Measurements from ENCODE around the gene ABCC10.
"Not testable (repeated sequence)": the region's sequence is repeated elsewhere in the genome, so short reads cannot be mapped to it uniquely, and the experiment has no call there.

ABCC10 gene, protein sequence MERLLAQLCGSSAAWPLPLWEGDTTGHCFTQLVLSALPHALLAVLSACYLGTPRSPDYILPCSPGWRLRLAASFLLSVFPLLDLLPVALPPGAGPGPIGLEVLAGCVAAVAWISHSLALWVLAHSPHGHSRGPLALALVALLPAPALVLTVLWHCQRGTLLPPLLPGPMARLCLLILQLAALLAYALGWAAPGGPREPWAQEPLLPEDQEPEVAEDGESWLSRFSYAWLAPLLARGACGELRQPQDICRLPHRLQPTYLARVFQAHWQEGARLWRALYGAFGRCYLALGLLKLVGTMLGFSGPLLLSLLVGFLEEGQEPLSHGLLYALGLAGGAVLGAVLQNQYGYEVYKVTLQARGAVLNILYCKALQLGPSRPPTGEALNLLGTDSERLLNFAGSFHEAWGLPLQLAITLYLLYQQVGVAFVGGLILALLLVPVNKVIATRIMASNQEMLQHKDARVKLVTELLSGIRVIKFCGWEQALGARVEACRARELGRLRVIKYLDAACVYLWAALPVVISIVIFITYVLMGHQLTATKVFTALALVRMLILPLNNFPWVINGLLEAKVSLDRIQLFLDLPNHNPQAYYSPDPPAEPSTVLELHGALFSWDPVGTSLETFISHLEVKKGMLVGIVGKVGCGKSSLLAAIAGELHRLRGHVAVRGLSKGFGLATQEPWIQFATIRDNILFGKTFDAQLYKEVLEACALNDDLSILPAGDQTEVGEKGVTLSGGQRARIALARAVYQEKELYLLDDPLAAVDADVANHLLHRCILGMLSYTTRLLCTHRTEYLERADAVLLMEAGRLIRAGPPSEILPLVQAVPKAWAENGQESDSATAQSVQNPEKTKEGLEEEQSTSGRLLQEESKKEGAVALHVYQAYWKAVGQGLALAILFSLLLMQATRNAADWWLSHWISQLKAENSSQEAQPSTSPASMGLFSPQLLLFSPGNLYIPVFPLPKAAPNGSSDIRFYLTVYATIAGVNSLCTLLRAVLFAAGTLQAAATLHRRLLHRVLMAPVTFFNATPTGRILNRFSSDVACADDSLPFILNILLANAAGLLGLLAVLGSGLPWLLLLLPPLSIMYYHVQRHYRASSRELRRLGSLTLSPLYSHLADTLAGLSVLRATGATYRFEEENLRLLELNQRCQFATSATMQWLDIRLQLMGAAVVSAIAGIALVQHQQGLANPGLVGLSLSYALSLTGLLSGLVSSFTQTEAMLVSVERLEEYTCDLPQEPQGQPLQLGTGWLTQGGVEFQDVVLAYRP (N-terminal part only)

DNA sequence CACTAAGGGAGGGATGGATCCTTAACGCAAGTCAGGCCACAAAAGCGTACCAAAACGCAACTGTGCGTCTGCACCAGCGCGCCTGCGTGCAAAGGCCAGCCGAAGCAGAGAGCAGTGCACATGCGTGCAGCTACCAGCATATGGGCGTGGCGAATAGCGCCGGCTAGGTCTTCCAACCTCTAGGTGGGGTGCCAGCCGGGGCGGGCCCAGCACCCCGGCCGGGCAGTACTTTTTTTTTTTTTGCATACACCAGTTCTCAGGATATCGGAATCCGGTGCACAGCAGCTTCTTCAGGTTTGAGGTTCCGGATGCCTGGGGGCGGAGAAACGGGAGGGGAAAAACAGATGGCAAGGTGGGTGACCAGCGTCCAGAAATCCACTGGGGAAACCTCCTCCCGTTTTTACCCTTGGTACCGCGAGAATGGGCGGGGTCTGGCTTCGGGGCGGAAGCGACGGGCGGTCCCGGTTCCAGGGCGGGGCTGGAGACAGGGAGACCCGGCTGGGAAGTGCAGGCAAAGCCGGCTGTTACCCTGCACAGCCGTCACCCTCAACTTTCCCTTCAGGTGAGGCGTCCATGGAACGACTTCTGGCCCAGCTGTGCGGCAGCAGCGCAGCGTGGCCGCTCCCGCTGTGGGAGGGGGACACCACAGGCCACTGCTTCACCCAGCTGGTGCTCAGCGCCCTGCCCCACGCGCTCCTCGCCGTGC is at the start of gene ABCC10:
TSS of gene ABCC10 (plus strand) at position 136 of the 706 bp plus-strand sequence. CDS start at position 574, 438 bp downstream.
- TF ChIP-seq, protein P1, sequence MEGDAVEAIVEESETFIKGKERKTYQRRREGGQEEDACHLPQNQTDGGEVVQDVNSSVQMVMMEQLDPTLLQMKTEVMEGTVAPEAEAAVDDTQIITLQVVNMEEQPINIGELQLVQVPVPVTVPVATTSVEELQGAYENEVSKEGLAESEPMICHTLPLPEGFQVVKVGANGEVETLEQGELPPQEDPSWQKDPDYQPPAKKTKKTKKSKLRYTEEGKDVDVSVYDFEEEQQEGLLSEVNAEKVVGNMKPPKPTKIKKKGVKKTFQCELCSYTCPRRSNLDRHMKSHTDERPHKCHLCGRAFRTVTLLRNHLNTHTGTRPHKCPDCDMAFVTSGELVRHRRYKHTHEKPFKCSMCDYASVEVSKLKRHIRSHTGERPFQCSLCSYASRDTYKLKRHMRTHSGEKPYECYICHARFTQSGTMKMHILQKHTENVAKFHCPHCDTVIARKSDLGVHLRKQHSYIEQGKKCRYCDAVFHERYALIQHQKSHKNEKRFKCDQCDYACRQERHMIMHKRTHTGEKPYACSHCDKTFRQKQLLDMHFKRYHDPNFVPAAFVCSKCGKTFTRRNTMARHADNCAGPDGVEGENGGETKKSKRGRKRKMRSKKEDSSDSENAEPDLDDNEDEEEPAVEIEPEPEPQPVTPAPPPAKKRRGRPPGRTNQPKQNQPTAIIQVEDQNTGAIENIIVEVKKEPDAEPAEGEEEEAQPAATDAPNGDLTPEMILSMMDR (IDR thresholded peaks at IDR 0.05; ENCODE audit: low read depth, low read length, missing control alignments), result peak; percentile 39
- H3K4me3 ChIP-seq (replicated peaks; ENCODE audit: low read depth, low read length), result peak within 1 kb of the TSS; percentile 66
- DNase-seq (ENCODE audit: extremely low read depth, low read depth), result peak; percentile 93

- TF ChIP-seq, protein P1 (IDR thresholded peaks at IDR 0.05; ENCODE audit: low read depth, low read length, missing control alignments), result no peak
- H3K4me3 ChIP-seq (replicated peaks; ENCODE audit: low read depth, low read length), result no peak overlapping the region
- no peak for DNase-seq (ENCODE audit: extremely low read depth, low read depth)
Observed at GRCh38 chr6:43377710-43378229, 49.6 kb upstream of the ABCC10 start.

DNA sequence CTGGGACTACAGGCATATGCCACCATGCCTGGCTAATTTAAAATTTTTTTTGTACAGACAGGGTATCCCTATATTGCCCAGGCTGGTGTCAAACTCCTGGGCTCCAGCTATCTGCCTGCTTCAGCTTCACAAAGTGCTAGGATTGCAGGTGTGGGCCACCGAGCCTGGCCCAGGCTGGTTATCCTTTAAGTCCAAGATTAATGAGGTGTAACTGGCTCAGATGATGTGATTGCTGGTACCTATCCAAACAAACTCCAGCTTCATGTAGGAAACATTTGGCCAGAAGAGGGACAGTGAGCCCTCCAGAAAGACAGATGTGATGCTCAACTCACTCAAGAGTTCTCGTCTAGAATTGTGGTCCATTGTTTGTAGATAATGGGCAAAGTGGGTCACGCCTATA is 48.7 kb upstream of the ABCC10 start:
- H3K4me3 ChIP-seq (replicated peaks; ENCODE audit: low read depth, low read length), result no peak overlapping the region
- no peak for DNase-seq (ENCODE audit: extremely low read depth, low read depth)
- TF ChIP-seq, protein P1 (IDR thresholded peaks at IDR 0.05; ENCODE audit: low read depth, low read length, missing control alignments), result no peak

GRCh38 chr6:43380858-43381257 is 46.5 kb upstream of the ABCC10 start:
- not testable (repeated sequence) for H3K4me3 ChIP-seq (replicated peaks; ENCODE audit: low read depth, low read length); DNase-seq (ENCODE audit: extremely low read depth, low read depth)

- TF ChIP-seq, protein P1 (IDR thresholded peaks at IDR 0.05; ENCODE audit: low read depth, low read length, missing control alignments), result no peak
- no peak overlapping the region for H3K4me3 ChIP-seq (replicated peaks; ENCODE audit: low read depth, low read length)
- DNase-seq (ENCODE audit: extremely low read depth, low read depth), result no peak
Observed at GRCh38 chr6:43383021-43383667, 44.2 kb upstream of the ABCC10 start.

DNA sequence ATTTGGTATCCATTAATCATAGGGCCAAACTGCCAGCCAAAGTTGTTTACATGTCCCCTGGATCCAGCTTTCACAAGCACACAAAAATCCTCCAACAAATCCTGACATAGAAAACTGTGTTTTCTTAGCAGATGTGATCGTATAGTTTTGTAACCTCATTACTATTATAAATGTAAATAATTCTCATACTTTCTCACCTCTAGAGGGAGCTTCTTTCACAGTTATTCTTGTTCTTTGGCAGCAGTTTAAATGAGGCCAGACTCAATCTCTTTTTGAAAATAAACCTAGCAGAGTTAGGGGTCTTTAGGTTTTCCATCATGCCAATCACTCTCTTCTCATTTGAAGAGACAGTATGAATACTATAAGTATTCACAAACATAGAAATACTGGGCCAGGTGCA is 40.8 kb upstream of the ABCC10 start:
- TF ChIP-seq, protein P1 (IDR thresholded peaks at IDR 0.05; ENCODE audit: low read depth, low read length, missing control alignments), result peak; percentile 9
- DNase-seq (ENCODE audit: extremely low read depth, low read depth), result no peak
- H3K4me3 ChIP-seq (replicated peaks; ENCODE audit: low read depth, low read length), result no peak overlapping the region
